Ovary (tissue), 3 donors: ENCODE results near the gene ARHGEF4.

Experiments
- POLR2A ChIP-seq: fragments of 450-650 bp; IDR thresholded peaks from one replicate; pipeline ENCODE4 v1.6.1; 2017; ENCODE audit warnings: antibody characterized with exemption, mild to moderate bottlenecking, moderate library complexity
- TF ChIP-seq, protein P1 (sequence below), 3 donors: fragments of 450-650 bp in 2 of 3; fragments of 200-600 bp in 1 of 3; IDR thresholded peaks; one replicate each; pipeline versions ENCODE4 v1.5.1 to v1.8.0; 2016 to 2022; ENCODE audit warnings: antibody characterized with exemption in 3 of 3, mild to moderate bottlenecking in 1 of 3
- donor health status: DM: no; HTN: no; CAD: no.

DNA sequence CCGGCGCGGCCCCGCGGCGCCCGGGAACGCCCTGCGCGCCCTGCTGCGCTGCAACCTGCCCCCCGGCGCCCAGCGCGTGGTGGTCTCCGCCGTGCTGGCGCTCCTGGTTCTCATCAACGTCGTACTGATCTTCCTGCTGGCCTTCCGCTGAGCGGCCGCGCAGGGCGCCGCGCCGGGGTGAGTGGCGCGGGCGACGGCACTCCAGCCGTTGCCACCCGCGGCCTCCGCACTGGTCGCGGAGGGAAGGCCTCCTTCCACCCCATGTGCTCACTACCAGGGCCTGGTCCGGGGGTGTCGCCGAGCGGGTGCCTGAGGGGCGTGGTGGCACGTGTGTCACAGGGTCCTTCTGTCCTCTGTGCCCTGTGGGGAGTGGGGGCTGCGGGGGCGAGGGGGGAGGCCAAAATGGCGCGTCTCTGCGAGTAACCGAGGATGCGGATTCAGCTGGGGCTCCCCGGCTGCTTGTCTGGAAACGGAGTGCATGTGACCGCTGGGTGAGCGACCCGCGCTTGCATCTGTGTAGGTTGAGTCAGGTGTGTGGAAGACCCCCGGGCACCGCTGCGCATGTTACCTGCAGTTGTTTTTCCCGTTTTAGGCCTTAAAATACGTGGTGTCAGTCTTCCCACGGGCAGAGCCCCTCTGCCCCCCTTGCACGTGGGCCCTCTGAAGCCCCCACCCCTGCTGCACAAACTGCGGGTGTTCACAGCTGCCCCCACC lies 198.6 kb downstream of the ARHGEF4 start:
- TF ChIP-seq, protein P1, sequence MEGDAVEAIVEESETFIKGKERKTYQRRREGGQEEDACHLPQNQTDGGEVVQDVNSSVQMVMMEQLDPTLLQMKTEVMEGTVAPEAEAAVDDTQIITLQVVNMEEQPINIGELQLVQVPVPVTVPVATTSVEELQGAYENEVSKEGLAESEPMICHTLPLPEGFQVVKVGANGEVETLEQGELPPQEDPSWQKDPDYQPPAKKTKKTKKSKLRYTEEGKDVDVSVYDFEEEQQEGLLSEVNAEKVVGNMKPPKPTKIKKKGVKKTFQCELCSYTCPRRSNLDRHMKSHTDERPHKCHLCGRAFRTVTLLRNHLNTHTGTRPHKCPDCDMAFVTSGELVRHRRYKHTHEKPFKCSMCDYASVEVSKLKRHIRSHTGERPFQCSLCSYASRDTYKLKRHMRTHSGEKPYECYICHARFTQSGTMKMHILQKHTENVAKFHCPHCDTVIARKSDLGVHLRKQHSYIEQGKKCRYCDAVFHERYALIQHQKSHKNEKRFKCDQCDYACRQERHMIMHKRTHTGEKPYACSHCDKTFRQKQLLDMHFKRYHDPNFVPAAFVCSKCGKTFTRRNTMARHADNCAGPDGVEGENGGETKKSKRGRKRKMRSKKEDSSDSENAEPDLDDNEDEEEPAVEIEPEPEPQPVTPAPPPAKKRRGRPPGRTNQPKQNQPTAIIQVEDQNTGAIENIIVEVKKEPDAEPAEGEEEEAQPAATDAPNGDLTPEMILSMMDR (IDR thresholded peaks at IDR 0.05): no peak
- TF ChIP-seq POLR2A: no peak
